Loucy (cell line): ENCODE measurements around the gene ZSWIM5.

Source experiments
- H2AFZ ChIP-seq: fragments of 200-600 bp; sonication (generic); 2 replicates; pipeline ENCODE4 v1.6.0; 2016; ENCODE audit warnings: antibody characterized with exemption, mild to moderate bottlenecking, low read length, moderate library complexity
- H3F3A ChIP-seq: fragments of 200-600 bp; 2 replicates; pipeline ENCODE4 v1.6.0; 2016; ENCODE audit warnings: antibody characterized with exemption, low read depth, mild to moderate bottlenecking
- H3K27me3 ChIP-seq: fragments of 200-600 bp; sonication (generic); 2 replicates; pipeline ENCODE4 v1.6.1; 2014; ENCODE audit warnings: low read length, mild to moderate bottlenecking; ENCODE audit not compliant: insufficient read depth, poor library complexity, severe bottlenecking
- H3K36me3 ChIP-seq: fragments of 200-600 bp; sonication (generic); 2 replicates; pipeline ENCODE4 v1.6.1; 2016; ENCODE audit warnings: low read length; ENCODE audit not compliant: insufficient read depth
- H3K4me1 ChIP-seq: fragments of 200-600 bp; sonication (generic); 2 replicates; pipeline ENCODE4 v1.5.1; 2014; ENCODE audit warnings: low read length, mild to moderate bottlenecking; ENCODE audit not compliant: insufficient read depth, poor library complexity, severe bottlenecking
- H3K4me2 ChIP-seq: fragments of 200-600 bp; sonication (generic); 2 replicates; pipeline ENCODE4 v1.6.0; 2014; ENCODE audit warnings: antibody characterized with exemption, low read length, low read depth, mild to moderate bottlenecking; ENCODE audit not compliant: poor library complexity, severe bottlenecking
- H3K4me3 ChIP-seq: fragments of 200-600 bp; sonication (generic); 2 replicates; pipeline ENCODE4 v1.5.1; 2014; ENCODE audit warnings: low read length, mild to moderate bottlenecking, mixed read lengths; ENCODE audit not compliant: poor library complexity, severe bottlenecking
- H3K79me2 ChIP-seq: fragments of 200-600 bp; sonication (generic); 2 replicates; pipeline ENCODE4 v1.6.1; 2014; ENCODE audit warnings: low read length; ENCODE audit not compliant: insufficient read depth
- H3K9ac ChIP-seq: fragments of 200-600 bp; sonication (generic); 2 replicates; pipeline ENCODE4 v1.6.0; 2014; ENCODE audit warnings: mild to moderate bottlenecking, low read depth, low read length, moderate library complexity; ENCODE audit not compliant: poor library complexity, severe bottlenecking
- H3K9me2 ChIP-seq: fragments of 200-600 bp; sonication (generic); replicated peaks from 2 replicates; pipeline ENCODE4 v1.6.1; 2016; ENCODE audit warnings: low read depth, low read length, mixed read lengths
- H3K9me3 ChIP-seq: fragments of 200-600 bp; sonication (generic); 2 replicates; pipeline ENCODE4 v1.6.1; 2014; ENCODE audit warnings: mild to moderate bottlenecking, antibody characterized with exemption, low read length, low read depth; ENCODE audit not compliant: insufficient read depth
- H4K20me1 ChIP-seq: fragments of 200-600 bp; sonication (generic); 2 replicates; pipeline ENCODE4 v1.6.0; 2014; ENCODE audit warnings: antibody characterized with exemption, low read length, mild to moderate bottlenecking; ENCODE audit not compliant: insufficient read depth, poor library complexity, severe bottlenecking
- CTCF ChIP-seq: fragments of 200-600 bp; sonication (generic); conservative IDR thresholded peaks from 2 replicates; pipeline ENCODE4 v1.5.1; 2014; ENCODE audit warnings: mild to moderate bottlenecking, antibody characterized with exemption, low read length
- EZH2phosphoT487 ChIP-seq: fragments of 200-600 bp; IDR thresholded peaks from 2 replicates; pipeline ENCODE4 v1.6.1; 2018; ENCODE audit warnings: antibody characterized with exemption, mild to moderate bottlenecking, moderate library complexity, borderline replicate concordance

The ZSWIM5 gene

GRCh38 chr1:44973645-44974044, 232.8 kb downstream of the ZSWIM5 start:
- H3K79me2 ChIP-seq: no peaks in the 10 kb centered on the region
- no peaks in the 10 kb centered on the region for H4K20me1 ChIP-seq
- H3K9ac ChIP-seq: no peak overlapping the region
- no peak overlapping the region for H3K4me2 ChIP-seq
- no peaks in the 10 kb centered on the region for H3K4me1 ChIP-seq
- no peak overlapping the region for H3K4me3 ChIP-seq
- H3K9me2 ChIP-seq: no peaks in the 10 kb centered on the region
- no peaks in the 10 kb centered on the region for H3F3A ChIP-seq
- no peak overlapping the region for H2AFZ ChIP-seq
- H3K27me3 ChIP-seq: no peaks in the 10 kb centered on the region
- peaks cover 5% of the 10 kb centered on the region; the same call in 1 of the 2 replicates for H3K9me3 ChIP-seq
- peaks cover 35% of the 10 kb centered on the region for H3K36me3 ChIP-seq
- TF ChIP-seq EZH2phosphoT487: no peak
- TF ChIP-seq CTCF: no peak

- H3K9ac ChIP-seq: no peak overlapping the region
- H3K4me3 ChIP-seq: no peak overlapping the region
- H3K27me3 ChIP-seq: no peaks in the 10 kb centered on the region
- H3K9me2 ChIP-seq: no peaks in the 10 kb centered on the region
- no peak overlapping the region for H3K4me2 ChIP-seq
- H3K9me3 ChIP-seq: no peaks in the 10 kb centered on the region
- H3F3A ChIP-seq: no peaks in the 10 kb centered on the region
- no peaks in the 10 kb centered on the region for H4K20me1 ChIP-seq
- H3K36me3 ChIP-seq: peaks cover 7% of the 10 kb centered on the region; the same call in 1 of the 2 replicates
- TF ChIP-seq EZH2phosphoT487: no peak
- TF ChIP-seq CTCF: no peak
- no peaks in the 10 kb centered on the region for H3K79me2 ChIP-seq
- H2AFZ ChIP-seq: no peak overlapping the region
- no peaks in the 10 kb centered on the region for H3K4me1 ChIP-seq
These were observed 236.1 kb downstream of the ZSWIM5 start for GRCh38 chr1:44970317-44970716.
